ENCODE data around the gene KANK4.

The KANK4 gene

DNA sequence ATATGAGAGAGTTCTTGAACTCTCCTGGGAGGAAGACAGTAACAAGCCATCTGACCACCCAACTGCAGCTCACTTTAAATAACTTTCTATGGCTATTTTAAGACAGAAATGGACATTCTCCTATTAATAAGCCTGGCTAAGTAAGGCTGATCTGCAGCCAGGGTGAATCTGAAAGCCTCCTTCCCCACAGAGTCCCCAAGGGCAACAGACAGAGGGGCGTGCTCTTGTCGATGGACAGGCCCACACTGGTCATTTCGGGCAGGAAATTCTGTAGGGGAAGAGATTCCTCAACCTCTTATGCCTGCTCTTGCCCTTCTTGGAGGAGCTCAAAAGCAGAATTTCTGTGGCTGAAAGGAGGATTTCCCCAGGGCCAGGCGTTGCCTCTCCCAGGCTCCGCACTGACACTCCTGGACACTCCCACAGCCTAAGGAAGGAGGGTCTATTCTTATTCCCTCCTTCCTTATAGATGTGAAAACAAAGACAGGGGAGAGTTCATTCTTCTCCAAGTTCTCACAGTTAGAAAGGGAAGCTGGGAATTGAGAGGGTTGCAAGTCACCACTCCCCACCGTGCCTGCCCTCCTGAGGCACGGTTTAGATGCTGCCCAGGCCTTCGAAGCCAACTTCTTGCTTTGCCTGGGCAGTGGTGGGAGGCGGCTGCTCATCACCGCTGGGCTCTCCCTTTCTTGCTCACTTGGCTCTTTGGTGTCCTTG, 17.9 kb upstream of the KANK4 start:
- DNase-seq = no peak

DNA sequence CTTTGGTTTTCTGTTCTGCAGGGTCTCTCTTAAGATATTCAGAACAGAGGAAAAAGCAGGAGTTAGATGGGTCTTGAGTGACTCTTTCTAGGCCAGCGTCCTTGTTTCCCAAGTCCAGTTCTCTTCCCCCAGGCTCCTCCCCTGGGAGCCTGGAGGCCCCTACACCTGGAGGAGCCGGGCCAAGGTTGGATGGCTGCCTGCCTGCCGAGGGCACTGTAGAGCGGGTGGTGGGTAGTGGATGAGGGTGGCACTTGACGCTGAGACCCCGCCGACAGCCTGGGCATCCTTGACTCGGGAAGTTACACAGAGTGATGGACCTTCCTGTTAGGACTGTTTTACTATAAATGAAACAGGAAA, 17.4 kb upstream of the KANK4 start:
- DNase-seq = no peak

DNA sequence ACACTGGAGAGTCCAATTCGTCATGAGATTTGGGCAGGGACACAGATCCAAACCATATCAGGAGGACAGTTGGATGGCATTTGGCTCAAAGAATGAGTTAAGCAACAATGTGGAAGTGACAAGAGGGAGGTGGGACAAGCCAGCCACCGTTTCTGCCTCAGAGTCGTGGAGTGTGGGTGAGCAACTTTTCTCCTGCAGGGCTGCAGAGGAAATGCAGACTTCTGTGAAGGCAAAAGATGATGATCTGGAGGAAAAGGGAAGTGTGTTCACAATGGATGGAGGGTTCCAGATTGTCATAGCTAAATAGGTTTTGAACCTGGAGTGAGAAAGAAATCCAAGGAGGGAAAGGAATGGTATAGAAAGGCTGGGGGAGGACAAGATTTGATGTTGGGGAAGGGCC, 16.4 kb upstream of the KANK4 start:
- no peak for DNase-seq

DNA sequence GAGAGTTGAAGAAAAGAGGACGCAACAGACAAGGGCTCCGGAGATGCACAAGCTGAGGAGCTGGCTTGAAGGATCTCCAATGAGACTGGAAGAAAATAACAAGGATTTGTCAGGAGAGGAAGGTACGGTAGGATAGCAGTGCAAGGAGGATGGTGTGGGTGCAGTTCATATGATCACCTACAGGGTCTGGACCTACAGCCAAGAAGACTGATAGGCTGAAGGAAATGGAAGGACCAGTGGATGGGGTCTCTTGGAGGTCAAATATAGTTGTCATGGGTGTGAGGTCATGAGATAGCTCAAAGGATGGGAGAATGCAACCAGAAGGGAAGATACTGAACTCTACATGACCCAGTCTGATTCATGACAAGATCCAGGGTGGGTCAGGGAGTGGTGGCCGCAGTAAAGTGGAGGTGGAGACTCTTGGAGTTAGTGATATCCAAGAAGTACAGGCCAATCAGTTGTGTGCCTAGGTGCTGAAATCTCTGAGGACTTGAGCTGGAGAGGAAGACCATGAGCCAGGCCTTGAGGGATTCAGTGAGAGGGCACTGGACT, 15.3 kb upstream of the KANK4 start:
- DNase-seq = no peak

DNA sequence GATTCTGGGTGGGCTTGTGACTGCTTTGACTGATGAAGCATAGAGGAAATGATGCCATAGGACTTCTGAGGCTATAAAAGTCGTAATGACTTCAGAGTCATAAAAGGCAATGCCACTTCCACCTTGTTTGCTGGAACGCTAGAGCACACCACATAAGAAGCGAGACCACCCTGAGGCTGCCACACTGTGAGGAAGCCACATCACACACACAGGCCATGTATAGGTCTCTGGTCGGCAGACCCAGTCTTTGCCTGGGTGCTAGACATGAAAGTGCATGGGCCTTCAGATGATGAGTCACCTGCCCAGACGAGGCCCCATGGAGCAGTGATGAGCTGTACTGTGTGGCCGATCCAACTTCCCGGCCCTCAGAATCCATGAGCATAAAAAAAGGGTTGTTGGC, 14.2 kb upstream of the KANK4 start:
- no peak for DNase-seq

DNA sequence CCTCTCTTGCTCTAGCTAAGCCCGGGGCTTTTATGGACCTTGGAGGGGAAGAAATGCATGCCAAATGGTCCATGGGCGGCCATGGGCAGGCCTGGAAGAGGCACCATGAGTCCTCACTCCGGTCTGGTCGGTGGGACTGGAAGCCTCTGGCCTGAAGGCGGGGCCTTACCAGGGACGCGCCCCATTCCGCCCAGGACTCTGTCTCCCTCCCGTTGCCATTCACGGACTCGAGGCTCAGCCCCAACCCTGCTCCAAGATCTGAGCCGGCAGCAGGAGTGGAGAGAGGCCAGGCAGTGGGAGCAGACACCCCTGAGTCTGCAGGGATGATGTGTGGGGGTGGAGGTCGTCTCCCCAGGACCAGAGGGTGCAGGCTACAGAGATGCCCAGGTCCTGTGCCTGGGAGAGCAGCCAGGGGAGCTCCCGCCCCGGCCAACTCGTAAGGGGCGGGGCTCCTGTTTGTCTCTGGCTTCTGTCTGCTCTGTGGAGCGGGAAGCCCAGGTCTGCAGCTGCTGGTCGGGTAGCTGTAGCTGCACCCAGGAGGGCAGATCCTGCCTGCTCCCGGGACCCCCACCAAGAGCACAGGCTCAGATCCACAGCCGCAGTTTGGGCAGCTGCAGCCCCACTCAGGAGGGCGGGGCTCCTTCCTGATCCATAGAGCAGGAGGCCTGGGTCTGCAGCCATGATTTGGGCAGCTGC, 8.3 kb upstream of the KANK4 start:
- no peak for DNase-seq

DNA sequence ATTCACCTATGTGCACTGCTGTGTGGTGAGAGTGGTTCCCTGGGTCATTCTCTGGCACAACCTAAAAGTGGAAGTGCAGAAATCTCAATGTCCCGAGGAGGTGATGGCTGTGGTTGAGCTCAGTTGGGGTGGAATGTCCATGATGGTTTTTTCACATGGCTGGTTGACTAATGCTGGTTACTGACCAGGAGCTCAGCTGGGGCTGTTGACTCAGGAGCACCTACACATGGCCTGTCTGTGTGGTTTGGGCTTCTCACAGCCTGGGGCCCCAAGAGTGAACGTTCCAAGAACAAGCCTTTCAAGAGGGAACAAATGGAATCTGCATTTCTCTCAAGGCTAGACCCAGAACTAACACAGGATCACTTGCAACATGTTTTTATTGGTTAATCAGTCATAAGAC, 6.4 kb upstream of the KANK4 start:
- no peak for DNase-seq

DNA sequence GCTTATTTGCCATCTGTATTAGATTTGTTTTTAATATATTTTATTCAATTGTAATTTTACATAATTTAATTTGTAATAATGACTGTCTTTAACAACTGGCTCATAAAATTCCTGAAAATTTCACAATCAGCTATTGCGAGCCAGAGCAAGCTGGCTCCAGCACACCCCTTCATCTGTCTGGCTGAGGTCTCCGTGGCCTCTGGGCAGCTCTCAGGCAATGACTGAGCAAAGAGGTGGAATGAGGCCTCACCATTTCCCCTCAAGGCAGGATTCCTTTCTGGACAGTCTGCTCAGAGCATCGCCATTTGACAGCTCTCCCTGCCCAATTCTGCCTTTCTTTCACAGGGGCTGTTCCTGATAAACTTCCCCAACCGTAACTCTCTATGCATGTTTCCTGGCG, 5.8 kb upstream of the KANK4 start:
- DNase-seq = no peak

DNA sequence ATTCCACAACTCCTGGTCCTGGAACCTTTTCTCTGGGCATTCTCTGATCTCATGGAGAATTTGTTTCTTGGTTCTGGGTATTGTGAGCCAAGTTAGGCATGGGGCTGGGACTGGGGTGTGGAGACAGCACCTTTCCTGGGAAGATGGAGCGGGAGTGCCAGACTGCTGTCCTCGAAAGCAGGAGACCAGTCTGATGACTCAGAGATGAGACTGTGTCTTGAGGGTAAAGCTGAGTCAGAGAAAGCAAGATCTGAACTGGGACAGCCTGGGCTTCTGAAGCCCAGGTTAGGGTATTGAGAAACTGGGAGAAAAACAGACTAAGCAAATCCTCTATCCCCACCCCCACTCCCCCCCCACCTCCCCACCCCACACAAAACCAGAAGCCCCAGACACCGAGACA, 2.2 kb upstream of the KANK4 start:
- peak; percentile 3 for DNase-seq

DNA sequence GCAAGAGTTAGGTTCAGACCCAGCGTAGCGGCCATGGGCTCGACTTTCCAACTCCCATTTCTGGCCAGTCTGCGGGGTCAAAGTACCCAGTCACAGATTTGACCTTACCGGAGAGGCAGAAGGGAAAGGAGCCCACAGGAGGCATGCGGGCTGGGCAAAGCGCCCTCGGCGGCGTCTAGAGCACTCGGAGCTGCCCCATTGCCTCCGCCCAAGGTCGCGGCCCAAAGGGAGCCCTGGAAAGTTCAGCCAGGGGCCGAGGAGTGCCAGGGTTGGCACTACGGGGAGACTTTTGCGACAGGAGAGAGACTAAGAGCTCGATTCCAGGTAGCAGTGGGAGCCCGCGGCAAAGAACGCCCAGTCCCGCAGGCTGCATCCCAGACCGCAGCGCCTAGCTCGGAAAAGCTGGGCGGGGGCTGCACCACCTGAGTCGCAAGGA, 896 bp downstream of the KANK4 start:
- DNase-seq = no peak

DNA sequence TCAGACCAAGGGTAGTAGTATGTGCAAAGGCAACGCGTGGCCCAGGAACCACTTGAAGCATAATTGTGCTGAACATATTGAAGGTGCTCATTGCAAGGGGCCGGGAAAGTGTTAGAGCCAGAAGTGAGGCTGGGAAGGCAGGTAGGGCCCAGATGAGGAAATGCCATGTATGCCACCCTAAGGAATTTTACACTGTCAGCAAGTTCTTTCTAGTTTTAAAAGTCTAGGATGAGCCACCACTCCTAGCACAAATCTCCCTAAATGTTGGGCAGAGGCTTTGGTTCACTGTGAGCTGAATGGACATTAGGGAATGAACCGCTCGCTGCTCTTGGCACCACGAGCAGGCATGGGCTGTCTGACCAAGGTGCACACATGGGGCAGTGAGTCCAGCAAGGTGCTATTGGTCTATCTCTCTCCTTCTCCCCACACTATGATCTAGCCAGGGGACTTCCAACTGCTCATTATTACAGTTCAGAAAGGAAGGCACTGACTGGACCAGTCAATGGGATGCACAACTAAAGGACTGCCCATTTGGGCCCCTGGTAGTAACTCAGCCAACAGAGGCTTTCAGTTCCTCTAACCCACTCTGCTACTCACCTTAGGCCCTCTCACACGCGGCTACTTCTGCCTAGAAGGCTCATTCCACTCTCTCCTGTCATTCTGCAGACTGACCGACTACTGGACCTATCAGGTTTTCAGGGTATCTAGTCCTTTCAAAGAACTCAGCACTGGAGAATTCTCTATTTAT, 2.0 kb downstream of the KANK4 start:
- DNase-seq = no peak

DNA sequence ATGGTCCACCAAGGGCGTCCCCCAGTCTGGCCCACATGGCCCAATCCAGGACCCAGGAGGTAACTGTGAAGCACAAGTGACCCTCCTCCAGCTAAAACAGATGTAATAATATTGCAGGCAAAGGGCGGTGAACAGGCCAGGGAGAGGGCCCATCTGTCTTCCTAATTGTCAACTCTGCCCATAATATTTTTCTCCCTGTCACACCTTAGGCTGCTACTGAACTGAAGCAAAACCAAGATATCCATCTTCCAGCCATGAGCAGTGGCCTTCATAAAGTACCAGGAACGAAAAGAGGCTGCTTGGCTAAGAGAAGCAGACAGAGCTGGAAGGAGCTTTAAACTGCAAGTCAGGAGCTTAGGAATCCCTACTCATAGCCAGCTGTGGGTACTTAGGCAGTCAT, 3.1 kb downstream of the KANK4 start:
- no peak for DNase-seq

DNA sequence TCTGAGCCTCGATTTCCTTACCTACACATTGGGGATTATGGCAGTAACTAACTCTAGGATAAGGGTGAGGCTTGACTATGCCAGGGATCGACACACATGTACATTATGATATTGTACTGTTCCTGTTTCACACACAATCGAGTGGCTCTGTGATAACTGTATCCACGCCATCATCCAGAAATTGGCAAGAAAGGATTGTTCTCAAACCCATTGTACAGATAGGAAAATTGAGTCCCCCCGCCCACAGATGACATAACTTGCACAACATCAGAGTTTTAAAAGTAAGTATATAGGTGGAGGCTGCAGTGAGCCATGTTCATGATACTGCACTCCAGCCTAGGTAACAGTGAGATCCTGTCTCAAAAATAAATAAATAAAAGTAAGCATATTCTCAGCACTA, 3.8 kb downstream of the KANK4 start:
- no peak for DNase-seq

DNA sequence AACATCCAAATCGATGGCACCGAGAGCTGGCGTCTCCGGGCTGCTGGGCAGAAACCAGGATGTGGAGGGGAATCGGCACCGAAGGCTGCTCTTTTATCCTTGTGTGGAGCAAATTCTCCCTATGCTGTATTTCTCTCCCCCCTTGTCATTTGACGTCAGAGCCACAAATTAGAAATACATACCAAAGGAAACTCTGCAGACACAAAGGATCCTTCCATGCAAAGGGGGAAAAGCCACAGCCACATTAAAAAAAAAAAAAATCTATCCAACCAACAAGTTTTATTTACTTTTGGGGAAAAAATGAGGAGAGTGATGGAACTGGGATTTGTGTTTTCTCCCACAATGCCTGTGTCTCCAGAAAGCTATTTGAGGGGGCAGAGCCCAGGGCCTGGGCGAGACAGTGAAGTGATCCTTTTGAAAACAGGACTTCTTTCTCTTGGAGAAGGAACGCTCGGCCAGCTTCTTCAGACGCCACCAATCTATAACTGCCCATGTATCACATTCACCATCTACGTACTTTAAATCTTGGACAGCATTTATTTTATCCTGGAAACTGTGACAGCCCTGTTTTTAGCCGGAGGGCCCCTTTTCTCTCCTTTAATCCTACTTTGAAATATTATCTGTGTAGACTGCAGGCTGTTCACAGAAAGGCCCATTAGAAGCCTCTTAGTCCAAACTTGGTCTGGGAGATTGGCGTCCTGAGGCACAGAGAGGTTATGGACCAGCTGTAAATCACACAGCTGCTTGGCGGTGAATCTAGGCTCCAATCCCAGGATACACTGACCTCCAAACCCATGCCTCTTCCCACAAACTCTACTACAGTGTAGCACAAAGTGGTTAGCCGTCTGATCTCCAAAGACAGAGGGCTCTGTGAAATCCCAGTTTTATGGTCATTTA, 4.5 kb downstream of the KANK4 start:
- DNase-seq = no peak

DNA sequence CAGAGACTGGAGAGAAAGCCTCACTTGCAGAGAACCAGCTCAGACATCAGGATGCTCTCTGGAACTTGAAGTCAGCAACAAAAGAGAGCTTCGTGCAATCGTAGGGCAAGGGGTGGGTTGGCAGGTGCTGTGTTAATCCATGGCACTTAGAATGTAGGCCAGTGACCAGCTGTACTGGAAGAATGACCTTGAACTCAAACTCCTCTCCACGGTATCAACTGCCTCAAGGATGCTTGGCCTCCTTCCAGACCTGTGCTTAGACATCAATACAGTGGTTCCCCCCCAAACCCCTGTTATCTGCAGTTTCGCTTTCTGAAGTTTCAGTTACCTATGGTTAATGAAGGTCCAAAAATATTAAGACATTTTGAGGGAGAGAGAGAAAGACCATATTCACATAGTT, 6.5 kb downstream of the KANK4 start:
- DNase-seq = no peak

DNA sequence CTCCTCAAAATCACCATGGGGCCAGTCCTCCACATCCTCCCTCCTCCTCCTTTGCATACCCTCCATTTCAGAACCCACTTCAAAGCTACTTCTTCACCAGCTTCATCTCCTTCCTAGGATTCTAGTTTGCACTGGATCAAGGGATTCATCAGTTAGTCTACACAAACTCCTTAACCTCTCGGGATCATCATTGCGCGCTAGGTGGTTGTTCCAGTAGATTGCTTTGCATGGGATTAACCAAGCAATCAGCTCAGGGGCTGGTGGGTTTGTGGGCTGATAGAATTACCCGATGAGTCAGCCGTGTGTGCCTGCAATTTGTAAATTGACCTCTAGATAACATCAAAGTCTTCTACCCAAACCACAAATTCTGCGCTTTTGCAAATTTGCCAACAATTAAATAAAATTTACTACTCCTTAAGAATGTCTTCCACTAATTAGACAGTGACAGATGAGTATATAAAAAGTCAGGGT, 7.7 kb downstream of the KANK4 start:
- no peak for DNase-seq

DNA sequence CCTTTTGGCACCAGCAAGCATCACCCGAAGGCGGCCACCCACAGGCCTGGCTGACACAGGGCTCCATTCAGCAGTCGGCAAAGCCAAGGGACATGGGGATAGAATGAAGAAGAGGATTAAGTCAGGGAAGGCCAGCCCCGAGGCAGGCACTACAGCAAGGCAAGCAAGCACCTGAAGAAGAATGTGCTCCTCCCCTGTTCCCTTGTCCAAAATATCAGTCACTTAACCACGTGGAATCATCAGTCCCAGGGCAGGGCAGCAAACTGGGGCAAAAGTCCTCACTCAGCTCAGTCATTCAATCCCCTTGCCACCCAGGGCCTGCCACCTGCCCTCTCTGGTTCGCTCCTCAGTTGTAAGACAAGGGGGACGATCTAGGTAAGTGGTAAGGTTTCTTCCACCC, 9.3 kb downstream of the KANK4 start:
- no peak for DNase-seq

DNA sequence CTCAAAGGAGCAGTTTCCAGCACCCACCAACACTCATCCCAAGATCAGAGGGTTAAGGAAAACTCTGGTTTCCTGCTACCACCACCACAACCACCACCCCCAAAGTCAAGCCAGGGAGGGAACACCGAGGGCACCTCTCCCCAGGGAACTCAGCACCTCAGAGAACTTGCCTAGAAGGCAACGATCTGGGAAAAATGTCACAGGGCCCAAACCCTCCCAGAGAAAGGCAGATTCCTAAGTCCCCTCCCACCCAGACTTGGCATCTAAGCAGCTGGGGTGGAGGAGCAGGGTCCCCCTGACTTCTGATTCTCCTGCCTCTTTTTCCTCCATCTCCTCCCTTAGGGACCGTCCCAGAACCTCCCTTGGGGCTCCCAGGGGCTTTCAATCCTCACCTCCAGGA, 10.6 kb downstream of the KANK4 start:
- no peak for DNase-seq

DNA sequence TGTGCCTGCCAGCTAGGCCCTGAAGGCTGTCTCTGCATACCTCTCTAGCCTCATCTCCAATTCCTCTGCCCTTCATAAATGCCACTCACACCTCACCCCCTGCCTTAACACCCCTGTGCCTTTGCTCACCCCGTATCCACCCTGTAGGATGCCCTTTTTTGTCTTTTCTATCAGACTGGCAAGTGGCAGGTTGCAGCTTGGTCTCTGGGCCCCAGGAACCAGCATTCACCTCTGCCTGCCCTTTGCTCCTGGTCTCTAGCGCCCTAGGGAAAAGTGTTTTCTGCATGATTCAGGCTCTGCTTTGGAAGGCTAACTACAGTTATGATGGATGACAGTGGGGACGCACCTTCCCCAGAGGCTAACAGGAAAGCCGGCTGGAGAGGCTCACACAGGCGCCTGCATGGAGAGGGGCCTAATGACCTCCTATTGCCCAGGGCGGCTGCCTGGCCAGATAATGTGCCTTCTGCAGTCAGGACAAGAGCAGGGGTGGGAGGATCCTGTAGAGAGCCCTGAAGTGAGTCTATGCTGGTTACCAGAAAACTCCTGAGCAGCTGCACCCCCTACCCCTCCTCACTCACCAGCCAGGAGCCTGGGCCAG, 11.2 kb downstream of the KANK4 start:
- no peak for DNase-seq

DNA sequence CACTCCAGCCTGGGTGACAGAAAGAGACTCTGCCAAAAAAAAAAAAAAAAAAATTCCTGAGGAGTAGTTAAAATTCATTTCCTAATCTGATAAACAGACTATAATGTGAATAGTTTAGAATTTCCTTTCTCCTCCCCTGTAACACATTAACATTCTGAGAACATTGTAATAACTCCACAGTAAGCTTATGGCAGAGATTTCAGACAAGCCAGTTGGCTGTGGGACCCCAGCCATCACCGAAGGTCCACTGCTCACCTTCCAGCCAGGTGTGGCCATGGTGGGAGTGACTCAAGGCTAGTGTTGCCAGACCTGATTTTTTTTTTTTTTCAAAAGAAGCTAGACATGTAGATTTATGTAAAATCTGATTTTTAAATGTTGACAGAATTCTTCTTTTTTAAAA, 11.8 kb downstream of the KANK4 start:
- no peak for DNase-seq

DNA sequence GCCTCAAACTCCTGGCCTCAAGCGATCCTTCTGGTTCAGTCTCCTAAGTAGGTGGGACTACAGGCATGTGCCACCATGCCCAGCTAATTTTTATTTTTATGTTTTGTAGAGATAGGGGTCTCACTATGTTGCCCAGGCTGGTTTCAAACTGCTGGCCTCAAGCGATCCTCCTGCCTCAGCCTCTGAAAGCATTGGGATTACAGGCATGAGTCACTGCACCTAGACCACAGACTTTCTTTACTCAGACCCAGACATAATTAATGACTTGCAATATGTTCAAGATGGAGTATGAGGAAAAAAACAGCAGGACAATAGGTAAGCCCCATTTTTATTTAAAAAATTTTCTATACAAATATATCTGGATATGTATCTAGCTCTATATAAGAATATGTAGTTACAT, 13.2 kb downstream of the KANK4 start:
- no peak for DNase-seq

DNA sequence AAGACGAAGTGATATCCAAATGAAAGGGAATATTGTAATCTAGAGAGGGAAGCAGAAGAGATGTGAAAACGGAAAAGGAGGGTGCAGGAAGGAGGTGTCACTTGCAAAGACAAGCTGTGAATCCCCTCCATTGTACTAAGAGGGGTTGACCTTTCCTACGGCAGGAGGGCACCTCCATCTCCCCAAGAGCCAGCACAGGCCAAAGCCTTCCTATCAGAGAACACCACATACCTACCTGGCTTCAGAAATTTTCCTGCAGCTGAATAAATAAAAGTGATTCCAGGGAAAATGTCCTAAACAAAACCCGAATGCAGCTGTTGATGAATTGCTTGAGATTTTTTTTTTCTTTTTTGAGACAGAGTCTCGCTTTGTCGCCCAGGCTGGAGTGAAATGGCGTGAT, 14.3 kb downstream of the KANK4 start:
- DNase-seq = no peak

Measured in activated CD4-positive, alpha-beta T cell treated with anti-CD3 and anti-CD28 coated beads, Interleukin-2, Interleukin-6, amounts not matched to agents 100 ng/mL and 50 ng/mL, durations not matched to agents 16 hours and 8 hours (primary cell).